Measurements from ENCODE around the gene ERO1B.
A peak's percentile ranks its signal among the peaks of the same experiment; 100 is the strongest.

Gene ERO1B

DNA sequence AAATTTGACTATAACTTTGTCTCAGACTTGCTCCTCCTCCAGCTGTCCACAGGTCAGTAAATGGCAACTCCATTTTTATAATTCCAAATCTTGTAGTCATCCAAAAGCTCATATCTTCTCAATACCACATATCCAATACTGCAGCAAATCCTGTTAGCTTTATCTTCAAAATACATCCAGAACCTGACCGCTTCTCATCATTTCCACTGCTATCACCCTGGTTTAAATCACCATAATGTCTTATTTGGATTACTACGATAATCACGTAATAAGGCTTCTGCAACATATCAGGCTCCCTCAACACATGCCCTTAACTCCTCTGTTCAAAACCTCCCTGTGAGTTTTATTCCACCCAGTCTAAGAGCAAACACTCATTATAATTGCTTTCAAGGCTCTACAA, 34.5 kb downstream of the ERO1B start:
- ATAC-seq (no peak), DNase-seq (no peak)
- Mint-ChIP-seq H3K27ac (no peak overlapping the region), H3K4me3 (no peak overlapping the region), H3K27me3 (no peaks in the 10 kb centered on the region), H3K36me3 (ENCODE audit: low read depth) (peaks cover 16% of the 10 kb centered on the region), H3K4me1 (no peaks in the 10 kb centered on the region), H3K9me3 (no peaks in the 10 kb centered on the region)

DNA sequence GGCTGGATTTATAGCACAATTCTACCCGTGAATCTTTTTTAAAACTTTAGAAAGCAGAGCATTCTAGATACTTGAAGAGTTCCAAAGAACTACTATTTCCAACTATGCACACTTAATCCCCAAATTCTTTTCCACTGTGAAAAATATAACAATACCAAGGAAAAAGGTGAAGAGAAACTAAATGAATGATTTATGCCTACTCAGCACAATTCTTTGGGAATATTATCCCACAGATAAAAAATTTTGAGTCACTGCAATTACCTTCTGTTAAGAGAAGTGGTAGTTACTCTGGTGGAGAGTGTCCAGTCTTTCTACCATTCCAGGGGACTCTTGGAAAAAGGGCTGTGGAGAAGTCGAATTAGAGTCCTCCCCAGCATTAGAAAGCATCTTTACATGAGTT, 39.2 kb downstream of the ERO1B start:
- ATAC-seq, result no peak
- no peak for DNase-seq
- no peaks in the 10 kb centered on the region for H3K9me3 Mint-ChIP-seq

DNA sequence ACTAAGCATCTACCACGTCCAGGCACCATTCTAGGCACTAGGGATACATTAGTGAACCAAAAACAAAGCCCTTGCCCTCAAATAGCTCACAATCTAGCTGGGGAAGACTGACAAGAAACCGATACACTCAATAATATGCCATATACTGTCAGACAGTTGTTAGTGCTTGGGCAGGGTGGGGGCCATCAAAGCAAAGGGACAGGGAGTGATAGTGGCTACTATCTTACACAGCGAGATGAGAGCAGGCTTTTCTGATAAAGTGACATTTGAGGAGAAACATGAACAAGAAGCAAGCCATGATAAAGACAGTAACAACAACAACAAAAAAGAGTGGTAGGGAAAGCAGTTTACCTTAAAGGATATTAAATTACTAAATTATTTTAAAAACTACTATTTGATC, 41.1 kb downstream of the ERO1B start:
- no peak for DNase-seq
- H3K4me1 Mint-ChIP-seq, result no peaks in the 10 kb centered on the region
- H3K9me3 Mint-ChIP-seq, result no peaks in the 10 kb centered on the region
- no peak for ATAC-seq
- H3K36me3 Mint-ChIP-seq (ENCODE audit: low read depth), result peaks cover 13% of the 10 kb centered on the region
- no peaks in the 10 kb centered on the region for H3K27me3 Mint-ChIP-seq
- H3K27ac Mint-ChIP-seq, result no peak overlapping the region
- H3K4me3 Mint-ChIP-seq, result no peak overlapping the region

More for the DNA sequence above, 39.2 kb downstream of the ERO1B start:
- H3K27me3 Mint-ChIP-seq, result no peaks in the 10 kb centered on the region
- no peak overlapping the region for H3K27ac Mint-ChIP-seq
- H3K36me3 Mint-ChIP-seq (ENCODE audit: low read depth), result peaks cover 17% of the 10 kb centered on the region
- no peak overlapping the region for H3K4me3 Mint-ChIP-seq
- no peaks in the 10 kb centered on the region for H3K4me1 Mint-ChIP-seq

DNA sequence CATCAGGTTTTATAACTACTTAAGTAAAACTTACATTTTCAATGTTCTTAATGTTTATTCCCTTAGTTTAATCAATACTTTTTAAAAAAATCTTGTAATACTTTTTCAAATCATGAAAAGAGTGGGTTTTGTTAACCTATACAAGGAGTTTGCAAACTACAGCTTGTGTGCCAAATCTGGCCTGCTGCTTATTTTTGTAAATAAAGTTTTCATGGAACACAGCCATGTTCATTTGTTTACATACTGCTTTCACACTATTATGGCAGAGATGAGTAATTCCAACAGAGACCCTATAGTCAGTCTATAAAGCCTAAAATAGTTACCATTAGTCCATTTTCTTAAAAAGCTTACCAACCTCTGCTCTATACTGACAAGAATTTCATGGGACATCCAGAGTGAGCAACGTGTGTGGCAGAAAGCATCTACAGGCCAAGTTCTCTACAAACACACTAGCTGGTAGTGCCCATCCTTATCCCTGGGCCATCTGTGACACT, 42.6 kb downstream of the ERO1B start:
- Mint-ChIP-seq H3K4me1 (no peaks in the 10 kb centered on the region), H3K27me3 (no peaks in the 10 kb centered on the region), H3K36me3 (ENCODE audit: low read depth) (peaks cover 13% of the 10 kb centered on the region), H3K9me3 (no peaks in the 10 kb centered on the region), H3K27ac (no peak overlapping the region), H3K4me3 (no peak overlapping the region)
- DNase-seq (no peak), ATAC-seq (no peak)

DNA sequence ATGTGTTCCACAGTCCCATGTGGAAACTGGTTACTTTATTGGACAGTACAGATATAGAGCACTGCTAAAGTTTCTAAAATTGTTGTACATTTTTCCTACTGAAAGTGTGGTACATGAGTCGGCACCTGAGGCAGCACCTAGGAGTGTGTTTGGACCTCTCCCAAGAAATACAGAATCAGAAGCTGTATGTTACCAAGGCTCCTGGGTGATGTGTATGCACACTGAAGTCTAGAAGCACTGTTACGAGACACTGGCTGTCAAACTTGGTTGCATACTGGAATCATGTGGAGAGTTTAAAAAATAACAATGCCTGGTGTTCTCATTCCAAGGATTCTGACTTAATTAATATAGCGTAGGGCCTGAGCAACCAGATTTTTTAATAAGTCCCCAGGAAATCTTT, 46.6 kb downstream of the ERO1B start:
- Mint-ChIP-seq H3K36me3 (ENCODE audit: low read depth) (peaks cover 7% of the 10 kb centered on the region), H3K27me3 (no peaks in the 10 kb centered on the region), H3K4me3 (no peak overlapping the region), H3K9me3 (no peaks in the 10 kb centered on the region), H3K4me1 (no peaks in the 10 kb centered on the region), H3K27ac (no peak overlapping the region)
- DNase-seq, result no peak
- no peak for ATAC-seq

DNA sequence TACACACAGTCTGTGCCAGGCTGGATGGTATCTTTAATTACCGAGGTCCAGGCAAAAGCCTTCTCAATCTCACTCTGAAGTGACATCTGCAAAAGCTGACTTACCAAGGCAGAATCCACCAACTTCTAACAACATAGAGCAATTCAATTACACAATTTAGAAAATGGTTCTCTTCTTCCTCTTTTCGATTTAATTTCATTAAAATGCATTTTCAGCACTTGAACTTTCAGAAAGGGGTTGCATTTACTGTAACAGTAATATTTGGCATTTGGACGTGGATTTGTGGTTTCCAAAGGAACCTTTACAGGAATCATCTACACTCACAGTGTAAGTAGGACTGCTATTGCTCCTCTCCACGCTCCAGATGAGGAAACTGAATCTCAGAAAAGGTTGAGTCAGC, 53.3 kb downstream of the ERO1B start:
- no peaks in the 10 kb centered on the region for H3K4me1 Mint-ChIP-seq
- DNase-seq (no peak), ATAC-seq (no peak)
- no peaks in the 10 kb centered on the region for H3K9me3 Mint-ChIP-seq
- H3K27me3 Mint-ChIP-seq, result no peaks in the 10 kb centered on the region
- peaks cover 6% of the 10 kb centered on the region for H3K36me3 Mint-ChIP-seq (ENCODE audit: low read depth)
- H3K4me3 Mint-ChIP-seq, result no peak overlapping the region
- H3K27ac Mint-ChIP-seq, result no peak overlapping the region

DNA sequence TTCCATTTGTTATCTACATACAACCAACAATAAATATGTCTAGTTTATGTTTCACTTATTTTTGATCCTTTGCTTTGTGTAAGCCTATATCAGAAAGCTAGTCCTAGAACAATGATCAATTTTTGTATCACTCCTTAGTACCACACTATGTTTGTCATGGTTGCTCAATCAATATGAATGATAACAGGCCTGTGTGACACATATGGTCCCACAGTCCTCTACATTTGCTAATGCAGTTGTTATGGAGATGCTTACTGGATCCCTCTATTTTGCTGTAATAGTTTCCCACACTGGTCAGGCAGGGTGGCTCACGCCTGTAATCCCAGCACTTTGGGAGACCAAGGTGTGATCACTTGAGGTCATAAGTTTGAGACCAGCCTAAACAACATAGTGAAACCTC, 59.1 kb downstream of the ERO1B start:
- no peak overlapping the region for H3K4me3 Mint-ChIP-seq
- no peaks in the 10 kb centered on the region for H3K4me1 Mint-ChIP-seq
- H3K9me3 Mint-ChIP-seq, result no peaks in the 10 kb centered on the region
- no peak overlapping the region for H3K27ac Mint-ChIP-seq
- H3K36me3 Mint-ChIP-seq (ENCODE audit: low read depth), result peaks cover 8% of the 10 kb centered on the region
- ATAC-seq (no peak), DNase-seq (no peak)
- H3K27me3 Mint-ChIP-seq, result no peaks in the 10 kb centered on the region

DNA sequence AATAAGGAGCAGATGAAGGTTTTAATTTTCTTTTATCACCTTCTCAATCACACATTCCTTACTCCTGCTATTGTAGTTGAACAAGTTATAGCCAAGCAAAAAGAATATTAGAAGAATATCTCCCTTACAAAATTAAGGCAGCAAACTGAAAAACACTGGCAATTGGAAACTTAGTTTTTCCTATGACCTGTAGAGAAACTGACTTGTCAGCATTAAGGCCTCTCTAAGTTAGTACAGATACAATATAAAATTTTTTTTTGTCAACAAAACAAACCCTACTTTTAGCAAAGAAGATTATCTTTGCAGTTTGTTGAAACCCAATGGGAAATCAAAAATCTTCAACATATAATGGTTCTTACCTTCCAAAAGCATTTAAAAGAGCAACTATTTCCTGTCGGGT, 61.3 kb downstream of the ERO1B start:
- H3K27me3 Mint-ChIP-seq, result no peaks in the 10 kb centered on the region
- no peak overlapping the region for H3K4me3 Mint-ChIP-seq
- no peak for DNase-seq
- peaks cover 14% of the 10 kb centered on the region for H3K36me3 Mint-ChIP-seq (ENCODE audit: low read depth)
- no peak overlapping the region for H3K27ac Mint-ChIP-seq
- no peaks in the 10 kb centered on the region for H3K9me3 Mint-ChIP-seq
- no peak for ATAC-seq
- no peaks in the 10 kb centered on the region for H3K4me1 Mint-ChIP-seq

DNA sequence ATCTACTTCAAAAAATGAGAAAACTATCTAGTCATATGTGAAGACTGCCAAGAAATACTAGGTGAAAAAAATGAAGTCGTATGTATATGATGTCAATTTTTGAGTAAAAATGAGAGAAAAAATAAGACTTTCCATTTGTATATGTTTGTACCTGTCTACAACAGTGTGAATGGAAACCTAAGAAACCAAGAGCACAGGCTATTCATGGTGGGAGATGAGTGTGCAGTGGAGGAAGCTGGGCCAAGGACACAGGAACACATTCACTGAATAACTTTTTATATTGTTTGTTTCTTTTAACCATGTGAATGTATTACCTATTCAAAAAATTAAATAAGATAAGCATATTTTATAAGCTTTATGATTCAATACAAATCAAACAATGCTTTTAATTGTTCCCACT, 67.0 kb downstream of the ERO1B start:
- Mint-ChIP-seq H3K27ac (no peak overlapping the region), H3K9me3 (no peaks in the 10 kb centered on the region), H3K36me3 (ENCODE audit: low read depth) (peaks cover 18% of the 10 kb centered on the region), H3K4me1 (no peaks in the 10 kb centered on the region), H3K27me3 (no peaks in the 10 kb centered on the region), H3K4me3 (no peak overlapping the region)
- DNase-seq (no peak), ATAC-seq (peak; percentile 63)

DNA sequence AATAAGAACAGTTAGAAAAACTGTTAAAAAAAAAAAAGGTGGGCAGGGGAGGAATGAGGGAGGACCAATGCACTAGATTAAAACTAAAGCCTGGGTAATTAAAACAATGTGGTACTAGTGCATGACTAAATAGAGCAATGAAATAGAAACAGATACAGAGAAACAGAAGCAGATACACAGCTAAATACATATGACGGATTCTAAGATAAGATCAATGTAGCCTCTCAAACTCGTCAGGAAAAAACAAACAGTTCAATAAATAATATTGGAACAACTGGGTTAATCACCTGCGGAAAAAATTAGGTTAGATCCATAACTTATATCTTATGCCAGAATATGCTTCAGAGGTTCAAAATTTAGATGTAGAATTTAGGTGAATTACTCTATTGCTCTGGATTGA, 68.2 kb downstream of the ERO1B start:
- no peak overlapping the region for H3K4me3 Mint-ChIP-seq
- no peaks in the 10 kb centered on the region for H3K27me3 Mint-ChIP-seq
- DNase-seq (no peak), ATAC-seq (no peak)
- H3K36me3 Mint-ChIP-seq (ENCODE audit: low read depth), result peaks cover 18% of the 10 kb centered on the region
- no peaks in the 10 kb centered on the region for H3K9me3 Mint-ChIP-seq
- H3K4me1 Mint-ChIP-seq, result no peaks in the 10 kb centered on the region
- no peak overlapping the region for H3K27ac Mint-ChIP-seq

DNA sequence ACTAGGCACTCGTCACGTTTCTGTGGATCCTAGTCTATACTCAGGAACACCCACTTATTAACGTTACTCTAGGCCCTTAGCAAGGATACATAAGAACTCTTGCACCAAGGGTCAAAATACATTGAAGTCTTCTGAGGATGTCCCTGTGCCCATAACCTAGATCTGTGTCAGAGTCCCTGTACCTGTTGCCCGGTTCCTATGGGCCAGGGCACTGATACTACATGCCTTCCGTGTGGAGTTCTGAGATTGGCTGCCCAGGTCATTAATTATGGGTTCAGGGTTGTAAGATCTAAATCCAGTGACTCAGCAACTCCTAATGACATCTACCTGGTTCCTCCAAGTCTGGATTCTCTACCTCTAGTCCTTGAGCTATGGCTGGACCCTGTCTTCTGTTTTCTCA, 69.9 kb downstream of the ERO1B start:
- Mint-ChIP-seq H3K4me1 (no peaks in the 10 kb centered on the region), H3K4me3 (no peak overlapping the region), H3K36me3 (ENCODE audit: low read depth) (peaks cover 26% of the 10 kb centered on the region), H3K27ac (no peak overlapping the region), H3K27me3 (no peaks in the 10 kb centered on the region), H3K9me3 (no peaks in the 10 kb centered on the region)
- no peak for ATAC-seq
- no peak for DNase-seq

DNA sequence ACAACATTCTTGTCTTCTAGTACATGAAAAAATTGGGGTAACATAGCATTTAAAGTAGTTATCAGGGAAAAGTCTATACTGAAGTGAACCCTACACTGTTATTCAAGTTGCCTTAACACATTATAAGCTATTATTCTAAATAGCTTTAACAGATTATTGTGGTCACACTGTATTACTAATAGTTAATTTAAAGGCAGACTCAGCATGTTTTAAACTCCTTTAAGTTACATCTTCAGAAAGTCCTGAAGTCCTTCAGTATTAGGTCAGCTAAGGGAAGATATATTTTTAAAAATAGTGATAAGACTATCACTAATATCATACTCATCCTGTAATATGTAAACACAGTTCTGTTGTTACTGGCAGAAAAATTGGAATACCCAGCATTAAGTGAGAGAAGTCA, 72.0 kb downstream of the ERO1B start:
- DNase-seq (no peak), ATAC-seq (no peak)
- no peaks in the 10 kb centered on the region for H3K27me3 Mint-ChIP-seq
- H3K9me3 Mint-ChIP-seq, result peaks cover 3% of the 10 kb centered on the region
- no peaks in the 10 kb centered on the region for H3K4me1 Mint-ChIP-seq
- H3K4me3 Mint-ChIP-seq, result no peak overlapping the region
- H3K27ac Mint-ChIP-seq, result no peak overlapping the region
- H3K36me3 Mint-ChIP-seq (ENCODE audit: low read depth), result peaks cover 30% of the 10 kb centered on the region

DNA sequence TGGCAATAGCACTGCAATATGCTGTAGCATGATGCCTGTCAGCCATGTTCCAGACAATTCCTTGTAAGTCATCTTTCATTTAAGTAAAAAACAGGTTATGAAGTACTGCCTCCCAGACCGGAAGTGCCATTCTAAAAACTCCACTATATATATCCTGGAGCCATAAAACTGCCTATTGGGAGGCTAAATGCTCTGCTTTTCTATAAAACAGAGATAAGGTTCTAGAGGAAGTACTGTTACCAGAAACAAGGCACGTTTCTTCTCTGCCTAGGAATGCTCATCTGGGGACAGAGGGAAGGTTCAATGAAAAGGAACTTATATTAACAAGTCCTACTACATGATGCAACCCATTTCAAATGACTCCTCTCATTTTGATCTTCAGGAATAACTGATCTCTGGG, 72.6 kb downstream of the ERO1B start:
- ATAC-seq (no peak), DNase-seq (no peak)
- Mint-ChIP-seq H3K4me3 (no peak overlapping the region), H3K9me3 (peaks cover 9% of the 10 kb centered on the region), H3K36me3 (ENCODE audit: low read depth) (peaks cover 35% of the 10 kb centered on the region), H3K4me1 (no peaks in the 10 kb centered on the region), H3K27me3 (no peaks in the 10 kb centered on the region), H3K27ac (no peak overlapping the region)

DNA sequence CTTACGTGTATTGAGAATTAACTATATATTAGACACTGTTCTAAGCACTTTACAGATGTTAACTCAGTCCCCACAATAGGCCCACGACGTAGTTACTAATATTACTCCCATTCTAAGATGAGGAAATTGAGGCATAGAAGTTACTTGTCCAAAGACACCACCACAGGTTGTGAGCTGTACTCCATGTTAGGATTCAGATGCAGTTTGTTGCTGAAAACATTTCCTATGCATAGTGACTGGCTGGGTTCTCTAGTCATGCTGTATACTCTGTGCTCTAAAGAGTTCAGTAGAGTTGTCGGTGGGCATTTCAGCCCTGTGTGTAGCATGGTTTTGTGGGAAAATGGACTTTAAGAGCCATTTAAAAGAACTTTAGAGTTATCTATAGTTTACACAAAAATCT, 74.2 kb downstream of the ERO1B start:
- Mint-ChIP-seq H3K4me3 (no peak overlapping the region), H3K9me3 (peaks cover 19% of the 10 kb centered on the region), H3K27me3 (no peaks in the 10 kb centered on the region), H3K27ac (no peak overlapping the region), H3K36me3 (ENCODE audit: low read depth) (peaks cover 48% of the 10 kb centered on the region), H3K4me1 (no peaks in the 10 kb centered on the region)
- DNase-seq (no peak), ATAC-seq (no peak)

DNA sequence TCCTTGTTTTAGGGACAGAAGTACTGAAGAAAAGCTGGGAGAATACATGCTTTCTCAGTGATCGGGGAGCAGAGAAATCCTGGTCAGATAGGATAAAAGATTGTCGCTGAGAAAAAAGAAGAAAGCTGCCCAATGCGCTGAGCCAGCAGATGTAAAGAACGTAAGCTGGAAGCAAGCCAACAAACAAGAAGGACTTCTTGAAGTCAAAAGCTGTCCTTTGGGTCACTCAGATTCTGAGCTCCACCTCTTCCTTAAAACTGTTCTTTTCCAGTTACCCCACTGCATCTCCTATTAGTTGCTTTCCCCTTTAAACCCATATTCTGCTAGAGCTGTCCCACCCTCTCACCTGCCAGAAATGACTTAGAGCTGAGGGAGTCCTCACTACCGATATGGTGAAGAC, 74.6 kb downstream of the ERO1B start:
- H3K27ac Mint-ChIP-seq, result no peak overlapping the region
- peaks cover 23% of the 10 kb centered on the region for H3K9me3 Mint-ChIP-seq
- ATAC-seq (no peak), DNase-seq (no peak)
- no peak overlapping the region for H3K4me3 Mint-ChIP-seq
- H3K4me1 Mint-ChIP-seq, result no peaks in the 10 kb centered on the region
- no peaks in the 10 kb centered on the region for H3K27me3 Mint-ChIP-seq
- peaks cover 53% of the 10 kb centered on the region for H3K36me3 Mint-ChIP-seq (ENCODE audit: low read depth)

DNA sequence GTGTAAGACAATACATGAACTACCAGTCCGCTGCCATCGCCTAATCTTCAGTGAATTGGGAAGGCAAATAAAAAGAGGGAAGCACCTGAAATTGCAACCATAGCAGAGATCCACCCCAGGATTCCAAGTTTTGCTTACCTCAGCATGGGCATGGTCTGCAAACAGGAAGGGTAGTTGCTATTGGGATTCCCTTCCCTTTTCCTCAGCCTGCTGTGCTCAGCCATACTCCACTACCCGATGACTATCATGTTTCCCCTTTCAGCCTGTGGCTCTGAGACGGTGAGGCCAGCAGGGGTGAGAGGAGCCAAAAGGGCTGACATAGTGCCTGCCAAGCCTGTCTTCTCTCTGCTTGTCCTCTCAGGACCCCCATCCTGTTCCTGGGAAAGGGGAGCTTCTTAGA, 75.2 kb downstream of the ERO1B start:
- Mint-ChIP-seq H3K36me3 (ENCODE audit: low read depth) (peaks cover 57% of the 10 kb centered on the region), H3K4me1 (no peaks in the 10 kb centered on the region), H3K27ac (no peak overlapping the region), H3K27me3 (no peaks in the 10 kb centered on the region), H3K4me3 (no peak overlapping the region), H3K9me3 (peaks cover 27% of the 10 kb centered on the region)
- no peak for ATAC-seq
- DNase-seq, result no peak

Data from activated naive CD8-positive, alpha-beta T cell treated with anti-CD3 and anti-CD28 coated beads, Interleukin-2, amount 50 U/mL, for 24 hours (primary cell).